Endothelial cell of umbilical vein (primary cell): ENCODE results near the gene DHTKD1. TPM values are rescaled to one million over a fixed set of nuclear protein-coding genes. Genes with fewer than 3 reads are reported as not detected.

ENCODE experiments used
- BruUV-seq: library from RNA; stranded (reverse); fragments of 400-500 nt; replicated peaks from 2 replicates; lab custom pipeline; 2021; lab: Mats Ljungman, UMichigan
- CTCF ChIA-PET: fragments of 300-600, 350-600 bp; sonication (Branson Sonifier 250); formaldehyde crosslinking; loops from one replicate; lab custom pipeline; 2021; ENCODE audit warnings: antibody characterized with exemption, inconsistent platforms; lab: Charles Lee
- POLR2A ChIA-PET: fragments of 300-600, 350-600 bp; sonication (Branson Sonifier 250); formaldehyde crosslinking; loops from one replicate; lab custom pipeline; 2021; ENCODE audit warnings: antibody characterized with exemption, inconsistent platforms; lab: Charles Lee
- DNase-seq: peaks from one replicate; pipeline ENCODE4 v3.0.0-alpha.2; 2011; ENCODE audit warnings: low read depth, low spot score
- FAIRE-seq: peaks from 2 replicates; lab custom pipeline; 2011; peaks lifted over from hg19 to GRCh38; lab: Jason Lieb, UNC
- H2AFZ ChIP-seq: 2 replicates; pipeline ENCODE4 v1.6.0; 2012; ENCODE audit warnings: low read depth, low read length, control low read depth, inconsistent platforms
- H3K27ac ChIP-seq: 2 replicates; pipeline ENCODE4 v1.5.1; 2011; ENCODE audit warnings: low read depth, mild to moderate bottlenecking, control low read depth, low read length, moderate library complexity; ENCODE audit not compliant: insufficient read depth
- H3K27me3 ChIP-seq, 2 experiments: 2 replicates each; pipeline versions ENCODE4 v1.6.0 to v1.6.1; 2011; ENCODE audit warnings: low read length in 2 of 2, mixed read lengths in 1 of 2; ENCODE audit not compliant: control insufficient read depth in 2 of 2, insufficient read depth in 2 of 2
- H3K36me3 ChIP-seq, 2 experiments: 2 replicates in 1 of 2; 3 replicates in 1 of 2; pipeline ENCODE4 v1.5.1; 2011; ENCODE audit warnings: low read length in 2 of 2, mild to moderate bottlenecking in 1 of 2, moderate library complexity in 1 of 2; ENCODE audit not compliant: control insufficient read depth in 2 of 2, insufficient read depth in 2 of 2; ENCODE audit errors: extremely low read depth in 1 of 2
- H3K4me1 ChIP-seq: 3 replicates; pipeline ENCODE4 v1.5.1; 2011; ENCODE audit warnings: mild to moderate bottlenecking, low read length; ENCODE audit not compliant: control insufficient read depth, insufficient read depth; ENCODE audit errors: extremely low read depth
- H3K4me2 ChIP-seq: 2 replicates; pipeline ENCODE4 v1.6.1; 2011; ENCODE audit warnings: low read length, control low read depth, mixed read lengths; ENCODE audit not compliant: insufficient read depth
- H3K4me3 ChIP-seq, 3 experiments: fragments of 200-600 bp in 1 of 3; sonication (generic), shearing (Covaris generic) in 1 of 3; replicated peaks in 1 of 3; 2 replicates each; pipeline ENCODE4 v1.5.1; 2011 to 2016; ENCODE audit warnings: control low read depth in 3 of 3, low read length in 3 of 3, mild to moderate bottlenecking in 2 of 3, inconsistent platforms in 1 of 3, low read depth in 1 of 3, moderate library complexity in 1 of 3; ENCODE audit not compliant: insufficient read depth in 1 of 3
- H3K79me2 ChIP-seq: 2 replicates; pipeline ENCODE4 v1.6.0; 2012; ENCODE audit warnings: low read length, inconsistent platforms; ENCODE audit not compliant: control insufficient read depth, insufficient read depth
- H3K9ac ChIP-seq: replicated peaks from 2 replicates; pipeline ENCODE3; 2011; ENCODE audit warnings: low read length, control low read depth; ENCODE audit not compliant: insufficient read depth; ENCODE audit errors: extremely low read depth
- H3K9me1 ChIP-seq: replicated peaks from 3 replicates; pipeline ENCODE4 v1.6.0; 2011; ENCODE audit warnings: mild to moderate bottlenecking, low read length; ENCODE audit not compliant: control insufficient read depth, insufficient read depth; ENCODE audit errors: extremely low read depth
- H3K9me3 ChIP-seq: replicated peaks from 2 replicates; pipeline ENCODE4 v1.5.1; 2012; ENCODE audit warnings: low read length, inconsistent platforms; ENCODE audit not compliant: control insufficient read depth, insufficient read depth
- H4K20me1 ChIP-seq: replicated peaks from 2 replicates; pipeline ENCODE3; 2011; ENCODE audit warnings: mild to moderate bottlenecking, low read length; ENCODE audit not compliant: control insufficient read depth, insufficient read depth; ENCODE audit errors: extremely low read depth
- EZH2 ChIP-seq: IDR thresholded peaks from 2 replicates; pipeline ENCODE4 v1.6.1; 2012; ENCODE audit warnings: borderline replicate concordance, low read depth, mild to moderate bottlenecking, moderate library complexity, low read length, inconsistent platforms; ENCODE audit not compliant: severe bottlenecking
- FOS ChIP-seq: IDR thresholded peaks from 2 replicates; pipeline ENCODE4 v1.6.1; 2011; ENCODE audit warnings: mild to moderate bottlenecking, low read length, moderate library complexity, borderline replicate concordance; ENCODE audit not compliant: insufficient read depth
- GATA2 ChIP-seq: IDR thresholded peaks from 2 replicates; pipeline ENCODE4 v1.7.0; 2011; ENCODE audit warnings: low read depth, mild to moderate bottlenecking, moderate library complexity, mixed read lengths, low read length; ENCODE audit not compliant: insufficient read length, insufficient read depth
- JUN ChIP-seq: IDR thresholded peaks from 2 replicates; pipeline ENCODE4 v1.6.1; 2011; ENCODE audit warnings: borderline replicate concordance, low read depth; ENCODE audit not compliant: insufficient read length, insufficient read depth
- MYC ChIP-seq: IDR thresholded peaks from one replicate; pipeline ENCODE4 v1.6.1; 2011; ENCODE audit warnings: mild to moderate bottlenecking, low read depth, low read length
- POLR2A ChIP-seq: IDR thresholded peaks from 2 replicates; pipeline ENCODE4 v1.6.1; 2012; ENCODE audit warnings: low read depth, mild to moderate bottlenecking, control low read depth, low read length
- POLR2AphosphoS5 ChIP-seq: IDR thresholded peaks from 2 replicates; pipeline ENCODE4 v1.6.1; 2012; ENCODE audit warnings: low read depth, mild to moderate bottlenecking, control low read depth, low read length, moderate library complexity; ENCODE audit not compliant: insufficient read depth
- dilution Hi-C: fragments of 300-500 bp; cut with MboI; formaldehyde crosslinking; loops from one replicate; pipeline ENCODE4 v1.15.0; 2019; ENCODE audit warnings: low sequenced_read_pairs; ENCODE audit not compliant: extremely low pct_ligation_motif_present
- intact Hi-C: fragments of 100-400 bp; cut with micrococcal nuclease; formaldehyde crosslinking; loops from one replicate; pipeline ENCODE4 v1.10.0; 2022
- polyA plus RNA-seq, 4 experiments: library from polyadenylated mRNA; depleted of rRNA in 3 of 4; stranded (reverse) in 3 of 4; unstranded in 1 of 4; fragments of >200 nt; gene quantifications; 2 replicates each; pipeline versions ENCODE4 v1.2.1 to v1.2.3, GENCODE V29; 2011 to 2012; ENCODE audit warnings: missing spikeins in 1 of 4
- total RNA-seq: library from RNA; stranded (reverse); gene quantifications from 2 replicates; pipeline ENCODE4 v1.2.3, GENCODE V29; 2021
- TF ChIP-seq, protein P1 (sequence below): IDR thresholded peaks from 2 replicates; pipeline ENCODE4 v1.6.1; 2011; ENCODE audit not compliant: insufficient read depth, insufficient read length
- TF ChIP-seq, protein P2 (sequence below), 2 donors: IDR thresholded peaks; 1 replicate in 1 of 2; 2 replicates in 1 of 2; pipeline ENCODE4 v1.5.1; 2011; ENCODE audit warnings: low read length in 2 of 2, mild to moderate bottlenecking in 2 of 2, moderate library complexity in 2 of 2, control low read depth in 1 of 2, inconsistent platforms in 1 of 2, low read depth in 1 of 2; ENCODE audit not compliant: insufficient read depth in 1 of 2; ENCODE audit errors: extremely low read depth in 1 of 2

DHTKD1 gene
- total and polyA plus RNA-seq, 2 donors (not counting 3 experiments of a cell fraction or from before 2014, with no cell fraction given), result 15.3 to 22.9 TPM

DNA sequence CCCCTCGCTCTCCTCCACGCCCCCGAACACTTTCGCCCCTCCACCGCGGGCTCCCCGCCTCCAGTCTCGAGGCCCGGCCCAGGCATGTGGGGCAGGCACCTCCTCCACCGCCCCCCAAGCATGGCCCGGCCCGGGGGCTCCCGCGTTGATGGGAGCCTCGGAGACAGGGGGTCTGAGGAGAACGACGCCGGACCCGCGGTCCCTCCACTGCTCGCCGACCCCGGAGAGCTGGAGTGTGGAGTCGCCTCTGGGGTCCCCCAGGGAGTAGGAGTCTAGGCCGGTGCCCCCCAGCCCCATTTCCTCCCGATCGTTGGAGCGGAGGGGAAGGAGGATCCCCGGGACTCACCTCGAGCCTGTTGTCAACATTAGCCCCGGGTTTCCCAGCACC lies 26.4 kb upstream of the DHTKD1 start:
- no peaks in the 10 kb centered on the region for H3K27me3 ChIP-seq
- H3K9ac ChIP-seq, result peak overlapping the region; percentile 98
- POLR2A ChIA-PET, result interaction anchor here (0.7 to 1.0 kb wide), 2 partner anchors 62 to 88 kb away, joined by 3 to 4 read pairs; no protein-coding TSS in a partner anchor
- H3K9me3 ChIP-seq, result no peaks in the 10 kb centered on the region
- peak overlapping the region; percentile 50 to 80 (median 56) for H3K4me3 ChIP-seq
- dilution Hi-C loops, result no loop called here
- peak overlapping the region; percentile 86 for H3K4me2 ChIP-seq
- peaks cover 47% of the 10 kb centered on the region for H3K79me2 ChIP-seq
- BruUV-seq, result no TSS peak
- H3K27ac ChIP-seq, result peak overlapping the region; percentile 98
- no peaks in the 10 kb centered on the region for H3K36me3 ChIP-seq
- H4K20me1 ChIP-seq, result no peaks in the 10 kb centered on the region
- no peaks in the 10 kb centered on the region for H3K9me1 ChIP-seq
- H2AFZ ChIP-seq, result peak overlapping the region; percentile 50
- intact Hi-C loops, result loop anchor here (2.0 kb wide), 1 partner anchor 152 kb away; the partner anchor contains the start of gene NUDT5
- peaks cover 5% of the 10 kb centered on the region for H3K4me1 ChIP-seq
- TF ChIP-seq POLR2AphosphoS5, result no peak
- TF ChIP-seq FOS, result no peak
- TF ChIP-seq EZH2, result no peak
- TF ChIP-seq, protein P1, sequence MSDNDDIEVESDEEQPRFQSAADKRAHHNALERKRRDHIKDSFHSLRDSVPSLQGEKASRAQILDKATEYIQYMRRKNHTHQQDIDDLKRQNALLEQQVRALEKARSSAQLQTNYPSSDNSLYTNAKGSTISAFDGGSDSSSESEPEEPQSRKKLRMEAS, result no peak
- TF ChIP-seq, protein P2, sequence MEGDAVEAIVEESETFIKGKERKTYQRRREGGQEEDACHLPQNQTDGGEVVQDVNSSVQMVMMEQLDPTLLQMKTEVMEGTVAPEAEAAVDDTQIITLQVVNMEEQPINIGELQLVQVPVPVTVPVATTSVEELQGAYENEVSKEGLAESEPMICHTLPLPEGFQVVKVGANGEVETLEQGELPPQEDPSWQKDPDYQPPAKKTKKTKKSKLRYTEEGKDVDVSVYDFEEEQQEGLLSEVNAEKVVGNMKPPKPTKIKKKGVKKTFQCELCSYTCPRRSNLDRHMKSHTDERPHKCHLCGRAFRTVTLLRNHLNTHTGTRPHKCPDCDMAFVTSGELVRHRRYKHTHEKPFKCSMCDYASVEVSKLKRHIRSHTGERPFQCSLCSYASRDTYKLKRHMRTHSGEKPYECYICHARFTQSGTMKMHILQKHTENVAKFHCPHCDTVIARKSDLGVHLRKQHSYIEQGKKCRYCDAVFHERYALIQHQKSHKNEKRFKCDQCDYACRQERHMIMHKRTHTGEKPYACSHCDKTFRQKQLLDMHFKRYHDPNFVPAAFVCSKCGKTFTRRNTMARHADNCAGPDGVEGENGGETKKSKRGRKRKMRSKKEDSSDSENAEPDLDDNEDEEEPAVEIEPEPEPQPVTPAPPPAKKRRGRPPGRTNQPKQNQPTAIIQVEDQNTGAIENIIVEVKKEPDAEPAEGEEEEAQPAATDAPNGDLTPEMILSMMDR (IDR thresholded peaks at IDR 0.05; ENCODE audit: extremely low read depth in 1 of 2, insufficient read depth in 1 of 2, low read depth in 1 of 2, low read length in 2 of 2), result no peak
- TF ChIP-seq JUN, result no peak
- TF ChIP-seq GATA2, result no peak
- TF ChIP-seq MYC, result no peak
- no peak for TF ChIP-seq POLR2A
- FAIRE-seq, result no peak
- DNase-seq, result no peak
- CTCF ChIA-PET, result interaction anchor here (1.0 to 2.1 kb wide), 6 partner anchors 10 to 260 kb away, joined by 3 to 14 read pairs (median 6); partner anchors contain the start of gene DHTKD1
